GM19025 (cell line): ENCODE data around the gene CC2D1A.

Source experiments
- ATAC-seq: cut with Tn5 transposase; IDR thresholded peaks from one replicate; pipeline ENCODE4 v1.9.1; 2021; ENCODE audit warnings: mild to moderate bottlenecking, low read depth, moderate library complexity; ENCODE audit not compliant: unreplicated experiment

The CC2D1A gene

DNA sequence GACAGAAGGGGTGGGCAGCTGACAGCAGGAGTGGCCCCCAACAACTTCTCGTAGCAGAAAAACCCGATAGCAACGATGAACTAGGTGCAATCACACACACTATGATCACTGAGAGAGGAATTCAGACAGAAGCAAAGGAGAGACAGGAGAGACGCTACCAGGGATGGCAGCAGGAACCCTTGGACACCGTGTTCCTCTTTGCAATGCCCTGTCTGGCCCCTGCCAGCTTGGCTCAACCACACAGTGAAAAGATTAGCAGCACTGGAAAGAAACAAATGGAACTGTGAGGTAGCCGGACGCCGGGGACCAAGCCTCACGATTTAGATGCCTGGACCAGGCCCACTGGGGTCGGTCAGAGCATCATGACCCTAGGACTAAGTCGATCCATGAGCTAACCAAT lies 69.9 kb downstream of the CC2D1A start:
- ATAC-seq, result no peak

DNA sequence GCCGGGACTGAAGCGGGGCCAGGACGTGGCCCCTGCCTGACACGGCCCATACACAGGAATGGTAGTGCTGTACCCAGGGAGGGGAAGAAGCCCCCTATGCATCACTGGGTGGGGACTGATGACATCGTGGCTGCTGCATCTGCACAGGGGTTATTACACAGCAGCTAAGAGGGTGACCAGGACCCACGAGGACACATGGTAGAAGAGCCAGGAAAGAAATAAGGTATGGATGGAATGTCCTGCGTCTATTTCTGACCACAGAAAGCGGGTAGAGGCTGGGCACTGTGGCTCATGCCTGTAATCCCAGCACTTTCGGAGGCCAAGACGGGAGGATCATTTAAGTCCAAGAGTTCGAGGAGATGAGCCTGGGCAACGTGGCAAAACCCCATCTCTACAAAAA lies 70.4 kb downstream of the CC2D1A start:
- no peak for ATAC-seq

- ATAC-seq, result no peak
These were observed 71.8 kb downstream of the CC2D1A start for GRCh38 chr19:13977803-13978202.

- ATAC-seq, result no peak
These were observed 72.6 kb downstream of the CC2D1A start for GRCh38 chr19:13978351-13979243.

DNA sequence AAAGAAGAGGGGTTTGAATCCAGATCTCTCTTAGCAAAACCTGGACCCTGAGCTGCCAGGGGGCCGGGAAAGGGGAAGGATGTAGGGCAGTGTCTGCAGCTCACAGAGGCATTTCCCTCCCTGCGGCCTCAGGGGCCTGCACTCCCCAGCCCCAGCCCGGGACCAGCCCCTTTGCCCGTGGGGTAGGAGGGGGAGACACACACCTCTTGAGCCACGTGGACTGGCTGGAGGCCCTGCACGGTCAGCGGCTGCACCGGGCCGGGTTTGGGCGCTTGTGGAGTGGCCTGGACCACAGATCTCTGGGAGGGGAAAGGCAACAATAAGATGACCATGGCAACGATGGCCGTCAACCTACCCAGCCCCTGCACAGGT lies 73.2 kb downstream of the CC2D1A start:
- no peak for ATAC-seq

DNA sequence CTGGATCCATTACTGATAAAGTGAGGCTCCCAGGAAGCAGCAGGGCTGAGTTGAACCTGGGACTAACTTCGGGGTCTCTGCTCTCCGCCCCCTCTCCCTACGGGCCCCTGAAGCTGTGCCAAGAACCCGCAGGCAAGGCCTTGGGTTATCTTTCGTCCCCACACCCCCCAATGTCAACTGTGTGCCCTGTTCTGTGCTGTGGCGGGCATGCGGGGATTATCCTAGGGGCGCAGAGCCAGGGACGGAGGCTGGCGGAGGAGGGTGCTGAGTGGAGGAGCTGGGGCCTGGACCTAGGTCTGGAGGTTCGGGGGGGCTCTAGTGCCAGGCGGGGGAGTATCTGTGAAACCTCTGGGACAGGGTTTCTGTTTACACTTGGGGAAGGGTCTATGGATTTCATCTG lies 73.7 kb downstream of the CC2D1A start:
- ATAC-seq, result no peak

- ATAC-seq, result no peak
These were observed 74.3 kb downstream of the CC2D1A start for GRCh38 chr19:13980340-13980739.
